ENCODE data around the gene HIPK2.

Gene HIPK2

DNA sequence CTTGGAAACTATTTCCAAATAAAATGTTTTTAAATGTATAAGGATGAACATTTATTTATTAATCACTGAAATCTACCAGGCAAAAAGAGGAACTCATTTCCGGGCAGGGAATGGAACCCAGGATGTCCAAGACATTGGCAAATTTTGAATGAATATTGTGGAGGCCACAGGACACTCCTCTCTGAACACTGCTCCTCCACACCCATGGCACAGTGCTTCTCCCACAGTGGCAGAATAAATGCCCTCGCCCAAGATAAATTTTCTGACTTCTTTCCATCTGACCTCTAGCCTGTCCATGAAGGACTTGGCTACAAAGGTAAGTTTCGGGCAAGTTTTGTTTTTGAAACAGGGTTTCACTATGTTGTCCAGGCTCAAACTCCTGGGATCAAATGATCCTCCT, 39.0 kb downstream of the HIPK2 start:
- DNase-seq (ENCODE audit: low read depth, low spot score): no peak
- TF ChIP-seq EZH2 (IDR thresholded peaks at IDR 0.05) (no peak), POLR2AphosphoS5 (IDR thresholded peaks at IDR 0.05; ENCODE audit: borderline replicate concordance, low read depth, low read length) (no peak), FOXP2 (optimal IDR thresholded peaks at IDR 0.05; ENCODE audit: control extremely low read depth, extremely low read length, insufficient read depth) (no peak)

GRCh38 chr7:139738101-139738489, 39.7 kb downstream of the HIPK2 start:
- H3K4me3 ChIP-seq: no peak overlapping the region
- H3K36me3 ChIP-seq (ENCODE audit: insufficient read depth, low read length): no peaks in the 10 kb centered on the region
- no peaks in the 10 kb centered on the region for H3K9me3 ChIP-seq (ENCODE audit: low read depth, low read length)
- no peak overlapping the region for H3K27ac ChIP-seq
- DNase-seq (ENCODE audit: low read depth, low spot score): no peak
- no peak overlapping the region for H3K9ac ChIP-seq (ENCODE audit: insufficient read length)
- no peak for TF ChIP-seq EZH2 (IDR thresholded peaks at IDR 0.05)
- no peak for TF ChIP-seq POLR2AphosphoS5 (IDR thresholded peaks at IDR 0.05; ENCODE audit: borderline replicate concordance, low read depth, low read length)
- TF ChIP-seq FOXP2 (optimal IDR thresholded peaks at IDR 0.05; ENCODE audit: control extremely low read depth, extremely low read length, insufficient read depth): no peak

More for the DNA sequence above, 39.0 kb downstream of the HIPK2 start:
- Histone ChIP-seq H3K27ac (no peak overlapping the region), H3K4me3 (no peak overlapping the region), H3K9ac (ENCODE audit: insufficient read length) (no peak overlapping the region), H3K9me3 (ENCODE audit: low read depth, low read length) (no peaks in the 10 kb centered on the region), H3K36me3 (ENCODE audit: insufficient read depth, low read length) (no peaks in the 10 kb centered on the region)

DNA sequence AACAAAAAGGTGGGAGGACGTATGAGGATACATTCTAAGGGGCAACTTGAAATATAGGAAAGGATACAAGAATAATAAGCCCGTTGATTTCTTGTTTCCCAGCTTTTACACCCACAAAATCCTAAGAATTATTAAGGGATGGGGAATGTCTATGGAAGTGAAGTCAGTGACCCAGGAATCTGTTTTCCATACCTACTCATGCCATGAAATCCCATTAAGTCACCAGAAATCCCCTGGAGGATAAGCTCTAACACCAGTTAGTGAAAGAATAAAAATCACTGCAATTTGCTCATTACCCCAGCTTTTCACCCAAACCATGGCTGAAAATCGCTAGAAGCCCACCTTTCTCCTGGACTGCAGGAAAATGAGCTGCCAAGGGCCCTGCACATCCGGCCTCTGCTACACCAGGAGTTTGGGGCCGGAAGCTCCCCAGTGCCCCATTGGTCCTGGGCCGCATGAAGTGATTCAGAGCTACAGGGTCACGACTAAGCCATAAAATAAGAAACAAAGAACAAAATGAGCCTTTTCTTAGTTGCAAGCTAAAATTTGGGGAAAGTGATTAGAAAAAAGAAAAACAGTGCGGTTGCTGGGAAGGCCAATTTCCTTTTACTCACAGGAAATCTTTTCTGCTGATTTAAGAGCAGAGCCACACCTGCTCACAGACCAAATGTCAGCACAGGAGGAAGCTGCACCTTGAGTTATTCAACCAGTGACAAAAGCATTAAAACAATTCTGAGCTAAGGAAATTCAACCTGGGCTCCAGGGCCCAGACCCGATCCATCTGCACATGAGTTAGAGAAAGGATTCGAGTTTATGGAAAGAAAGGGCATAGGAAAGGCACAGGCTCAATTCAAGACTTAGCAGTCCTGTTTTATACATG, 40.3 kb downstream of the HIPK2 start:
- no peak overlapping the region for H3K27ac ChIP-seq
- no peak overlapping the region for H3K4me3 ChIP-seq
- H3K36me3 ChIP-seq (ENCODE audit: insufficient read depth, low read length): no peaks in the 10 kb centered on the region
- H3K9me3 ChIP-seq (ENCODE audit: low read depth, low read length): no peaks in the 10 kb centered on the region
- no peak overlapping the region for H3K9ac ChIP-seq (ENCODE audit: insufficient read length)
- TF ChIP-seq POLR2AphosphoS5 (IDR thresholded peaks at IDR 0.05; ENCODE audit: borderline replicate concordance, low read depth, low read length) (no peak), FOXP2 (optimal IDR thresholded peaks at IDR 0.05; ENCODE audit: control extremely low read depth, extremely low read length, insufficient read depth) (no peak), EZH2 (IDR thresholded peaks at IDR 0.05) (no peak)
- DNase-seq (ENCODE audit: low read depth, low spot score): no peak

- H3K36me3 ChIP-seq (ENCODE audit: insufficient read depth, low read length): no peaks in the 10 kb centered on the region
- no peaks in the 10 kb centered on the region for H3K9me3 ChIP-seq (ENCODE audit: low read depth, low read length)
- H3K9ac ChIP-seq (ENCODE audit: insufficient read length): no peak overlapping the region
- H3K27ac ChIP-seq: no peak overlapping the region
- no peak for TF ChIP-seq FOXP2 (optimal IDR thresholded peaks at IDR 0.05; ENCODE audit: control extremely low read depth, extremely low read length, insufficient read depth)
- TF ChIP-seq POLR2AphosphoS5 (IDR thresholded peaks at IDR 0.05; ENCODE audit: borderline replicate concordance, low read depth, low read length): no peak
- no peak for DNase-seq (ENCODE audit: low read depth, low spot score)
- no peak overlapping the region for H3K4me3 ChIP-seq
Measured at GRCh38 chr7:139735912-139736595, 41.7 kb downstream of the HIPK2 start.

DNA sequence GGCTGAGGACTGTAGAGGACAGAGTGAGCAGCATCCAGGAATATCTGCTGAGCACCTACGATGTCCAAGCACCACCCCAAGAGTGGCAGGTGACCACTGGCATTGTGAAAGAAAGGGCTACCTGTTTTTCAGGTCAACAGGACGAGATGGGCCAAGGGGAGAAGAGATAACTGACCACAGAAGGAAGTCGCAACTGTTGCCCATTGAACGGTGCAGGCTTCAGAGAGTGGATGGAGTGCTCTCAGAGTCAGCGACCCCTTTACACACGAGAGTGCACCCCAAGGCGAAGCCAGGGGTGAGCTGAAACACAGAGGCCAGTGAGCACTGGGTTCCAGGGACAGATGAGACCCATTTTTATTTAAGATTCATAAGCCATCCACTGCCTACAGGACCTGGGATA, 42.3 kb downstream of the HIPK2 start:
- Histone ChIP-seq H3K36me3 (ENCODE audit: insufficient read depth, low read length) (no peaks in the 10 kb centered on the region), H3K9ac (ENCODE audit: insufficient read length) (no peak overlapping the region), H3K27ac (no peak overlapping the region), H3K9me3 (ENCODE audit: low read depth, low read length) (no peaks in the 10 kb centered on the region), H3K4me3 (no peak overlapping the region)
- TF ChIP-seq POLR2AphosphoS5 (IDR thresholded peaks at IDR 0.05; ENCODE audit: borderline replicate concordance, low read depth, low read length) (no peak), FOXP2 (optimal IDR thresholded peaks at IDR 0.05; ENCODE audit: control extremely low read depth, extremely low read length, insufficient read depth) (no peak), EZH2 (IDR thresholded peaks at IDR 0.05) (no peak)
- DNase-seq (ENCODE audit: low read depth, low spot score): no peak

DNA sequence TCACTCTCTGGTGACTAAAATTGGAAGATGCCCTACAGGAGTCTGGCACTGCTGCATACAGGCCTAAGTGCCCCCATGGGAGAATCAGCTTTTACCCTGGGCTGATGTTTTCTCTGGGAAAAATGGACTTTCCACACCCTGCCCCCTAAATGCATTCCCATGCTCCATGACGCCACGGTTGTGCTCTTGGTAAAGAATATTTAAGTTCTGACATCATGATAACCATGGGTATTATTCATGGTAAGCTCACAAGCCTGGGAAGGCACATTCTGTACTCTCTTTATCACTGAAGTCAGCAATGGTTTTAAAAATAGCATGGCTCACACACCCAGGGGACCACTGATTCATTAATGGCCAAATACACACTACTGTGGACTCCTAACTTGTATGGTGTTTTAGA, 43.4 kb downstream of the HIPK2 start:
- no peak for DNase-seq (ENCODE audit: low read depth, low spot score)
- H3K27ac ChIP-seq: no peak overlapping the region
- no peaks in the 10 kb centered on the region for H3K36me3 ChIP-seq (ENCODE audit: insufficient read depth, low read length)
- H3K9ac ChIP-seq (ENCODE audit: insufficient read length): no peak overlapping the region
- no peak overlapping the region for H3K4me3 ChIP-seq
- TF ChIP-seq POLR2AphosphoS5 (IDR thresholded peaks at IDR 0.05; ENCODE audit: borderline replicate concordance, low read depth, low read length) (no peak), EZH2 (IDR thresholded peaks at IDR 0.05) (no peak), FOXP2 (optimal IDR thresholded peaks at IDR 0.05; ENCODE audit: control extremely low read depth, extremely low read length, insufficient read depth) (no peak)
- no peaks in the 10 kb centered on the region for H3K9me3 ChIP-seq (ENCODE audit: low read depth, low read length)

GRCh38 chr7:139733751-139734150, 44.0 kb downstream of the HIPK2 start:
- no peak for DNase-seq (ENCODE audit: low read depth, low spot score)

DNA sequence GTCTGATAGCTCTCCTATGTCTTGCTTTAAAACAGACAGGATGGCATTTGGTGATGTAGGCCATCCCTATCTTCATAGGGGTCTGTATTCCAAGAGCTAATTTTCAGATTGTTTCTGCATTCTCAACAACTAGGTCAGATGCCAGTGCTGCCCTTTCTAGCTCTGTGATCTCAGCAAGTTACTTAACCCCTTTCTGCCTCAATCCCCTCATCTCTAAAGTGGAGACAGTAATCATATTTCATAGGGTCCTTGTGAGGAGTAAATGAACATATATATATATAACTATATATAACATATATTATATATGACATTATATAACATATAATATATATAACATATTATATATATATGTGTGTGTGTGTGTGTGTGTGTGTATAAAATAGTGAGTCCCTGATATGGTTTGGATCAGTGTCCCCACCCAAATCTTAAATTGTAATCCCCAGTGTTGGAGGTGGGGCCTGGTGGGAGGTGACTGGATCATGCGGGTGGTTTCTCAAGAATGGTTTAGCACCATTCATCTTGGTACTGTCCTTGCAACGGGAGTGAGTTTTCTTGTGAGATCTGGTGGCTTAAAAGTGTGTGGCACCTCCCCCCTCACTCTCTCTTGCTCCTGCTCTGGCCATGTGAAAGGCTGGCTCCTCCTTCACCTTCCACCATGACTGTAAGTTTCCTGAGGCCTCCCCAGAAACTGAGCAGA, 45.2 kb downstream of the HIPK2 start:
- Histone ChIP-seq H3K9ac (ENCODE audit: insufficient read length) (no peak overlapping the region), H3K27ac (no peak overlapping the region), H3K9me3 (ENCODE audit: low read depth, low read length) (no peaks in the 10 kb centered on the region), H3K4me3 (no peak overlapping the region), H3K36me3 (ENCODE audit: insufficient read depth, low read length) (no peaks in the 10 kb centered on the region)
- DNase-seq (ENCODE audit: low read depth, low spot score): no peak
- TF ChIP-seq POLR2AphosphoS5 (IDR thresholded peaks at IDR 0.05; ENCODE audit: borderline replicate concordance, low read depth, low read length) (no peak), FOXP2 (optimal IDR thresholded peaks at IDR 0.05; ENCODE audit: control extremely low read depth, extremely low read length, insufficient read depth) (no peak), EZH2 (IDR thresholded peaks at IDR 0.05) (no peak)

More at GRCh38 chr7:139733751-139734150, 44.0 kb downstream of the HIPK2 start:
- Histone ChIP-seq H3K36me3 (ENCODE audit: insufficient read depth, low read length) (no peaks in the 10 kb centered on the region), H3K27ac (no peak overlapping the region), H3K9me3 (ENCODE audit: low read depth, low read length) (no peaks in the 10 kb centered on the region), H3K9ac (ENCODE audit: insufficient read length) (no peak overlapping the region), H3K4me3 (no peak overlapping the region)
- TF ChIP-seq FOXP2 (optimal IDR thresholded peaks at IDR 0.05; ENCODE audit: control extremely low read depth, extremely low read length, insufficient read depth): no peak
